ENCODE data around the gene ZNF423.

GRCh38 chr16:49786926-49787557, 68.9 kb downstream of the ZNF423 start:
- TF ChIP-seq GATA3 (IDR thresholded peaks at IDR 0.05; ENCODE audit: low read depth, low read length) (no peak), GATA2 (IDR thresholded peaks at IDR 0.05; ENCODE audit: low read depth, low read length) (no peak)

Measured in SH-SY5Y (cell line).